K562 (cell line): ENCODE results near the gene RPH3AL. TPM values are rescaled to one million over a fixed set of nuclear protein-coding genes. Genes with fewer than 3 reads are reported as not detected.

Source experiments
- ATAC-seq: fragments of 200-7000 bp; cut with Tn5 transposase; 3 replicates; pipeline ENCODE4 v1.9.1; 2020; ENCODE audit warnings: moderate library complexity
- BruUV-seq: library from RNA; stranded (reverse); fragments of 400-500 nt; replicated peaks from 2 replicates; lab custom pipeline; 2021; lab: Mats Ljungman, UMichigan
- CTCF ChIA-PET: fragments of 300-600 bp; formaldehyde crosslinking; extraction: SDS; loops from one replicate; lab custom pipeline; 2021; ENCODE audit warnings: low intra/inter-chr PET ratio; lab: Yijun Ruan, JAX
- POLR2A ChIA-PET: fragments of 300-600, 350-650 bp; sonication (Branson Sonifier 250); formaldehyde crosslinking; extraction: SDS; loops from one replicate; lab custom pipeline; 2021; ENCODE audit warnings: antibody characterized with exemption, inconsistent platforms; lab: Yijun Ruan, JAX
- DNase-seq, 4 experiments: peaks; one replicate each; pipeline versions ENCODE4 v3.0.0 to v3.0.0-alpha.2; 2011 to 2018; ENCODE audit warnings: low spot score in 3 of 4, mixed read lengths in 3 of 4; ENCODE audit errors: extremely low read depth in 1 of 4
- FAIRE-seq: peaks from 2 replicates; lab custom pipeline; 2011; peaks lifted over from hg19 to GRCh38; lab: Jason Lieb, UNC
- H2AFZ ChIP-seq: 2 replicates; pipeline ENCODE4 v1.6.0; 2011; ENCODE audit warnings: low read depth, low read length, control low read depth, inconsistent platforms
- H3K27ac ChIP-seq: fragments of 200-600 bp; 3 replicates; pipeline ENCODE4 v1.8.0; 2011; ENCODE audit warnings: low read depth, mild to moderate bottlenecking, control low read depth, inconsistent platforms, low read length, moderate library complexity, mixed read lengths; ENCODE audit errors: extremely low read depth
- H3K27me3 ChIP-seq, 2 experiments: fragments of 300-600 bp in 1 of 2; 2 replicates in 1 of 2; 3 replicates in 1 of 2; pipeline versions ENCODE4 v1.6.0 to v1.8.0; 2011; ENCODE audit warnings: inconsistent platforms in 2 of 2, low read length in 2 of 2, mild to moderate bottlenecking in 1 of 2, mixed read lengths in 1 of 2, moderate library complexity in 1 of 2; ENCODE audit not compliant: control insufficient read depth in 2 of 2, insufficient read depth in 2 of 2
- H3K36me3 ChIP-seq: fragments of 300-600 bp; 3 replicates; pipeline ENCODE4 v1.8.0; 2011; ENCODE audit warnings: mild to moderate bottlenecking, low read length, inconsistent platforms; ENCODE audit not compliant: control insufficient read depth, insufficient read depth
- H3K4me1 ChIP-seq, 2 experiments: fragments of 200-600 bp in 1 of 2; replicated peaks in 1 of 2; 2 replicates in 1 of 2; 3 replicates in 1 of 2; pipeline versions ENCODE4 v1.5.1 to v1.8.0; 2011; ENCODE audit warnings: inconsistent platforms in 2 of 2, low read length in 2 of 2, mild to moderate bottlenecking in 1 of 2, mixed read lengths in 1 of 2, moderate library complexity in 1 of 2; ENCODE audit not compliant: control insufficient read depth in 2 of 2, insufficient read depth in 2 of 2
- H3K4me2 ChIP-seq: 2 replicates; pipeline ENCODE4 v1.6.1; 2011; ENCODE audit warnings: low read length, control low read depth, inconsistent platforms, mixed read lengths; ENCODE audit not compliant: insufficient read depth
- H3K4me3 ChIP-seq: fragments of 200-600 bp; sonication (generic), shearing (Covaris generic); 2 replicates; pipeline ENCODE4 v1.5.1; 2016; ENCODE audit warnings: control low read depth, inconsistent platforms
- H3K79me2 ChIP-seq: fragments of 200-600 bp; 3 replicates; pipeline ENCODE4 v1.8.0; 2011; ENCODE audit warnings: low read length, inconsistent platforms; ENCODE audit not compliant: control insufficient read depth, insufficient read depth
- H3K9ac ChIP-seq, 2 experiments: 2 replicates each; pipeline versions ENCODE4 v1.6.0 to v1.6.1; 2011; ENCODE audit warnings: low read depth in 2 of 2, low read length in 2 of 2, control low read depth in 1 of 2, inconsistent platforms in 1 of 2, mild to moderate bottlenecking in 1 of 2, mixed read lengths in 1 of 2; ENCODE audit not compliant: insufficient read depth in 1 of 2
- H3K9me1 ChIP-seq: one replicate; pipeline ENCODE4 v1.6.0; 2011; ENCODE audit warnings: inconsistent platforms, mild to moderate bottlenecking, low read length, moderate library complexity; ENCODE audit not compliant: control insufficient read depth, insufficient read depth
- H3K9me3 ChIP-seq: replicated peaks from 2 replicates; pipeline ENCODE4 v1.5.1; 2011; ENCODE audit warnings: low read depth, low read length, inconsistent platforms; ENCODE audit not compliant: control insufficient read depth, insufficient read depth
- H4K20me1 ChIP-seq: replicated peaks from 2 replicates; pipeline ENCODE4 v1.6.1; 2011; ENCODE audit warnings: low read length, inconsistent platforms, mixed read lengths; ENCODE audit not compliant: control insufficient read depth, insufficient read depth
- BRD9 ChIP-seq: fragments of 450-650 bp; IDR thresholded peaks from 2 replicates; pipeline ENCODE4 v1.6.1; 2018; ENCODE audit warnings: low read depth; ENCODE audit not compliant: partially characterized antibody
- CC2D1A ChIP-seq: fragments of 450-650 bp; IDR thresholded peaks from 2 replicates; pipeline ENCODE4 v1.6.1; 2017; ENCODE audit warnings: mild to moderate bottlenecking
- ESRRA ChIP-seq: fragments of 450-650 bp; IDR thresholded peaks from 2 replicates; pipeline ENCODE4 v1.6.1; 2014; ENCODE audit warnings: low read depth, mild to moderate bottlenecking, moderate library complexity, borderline replicate concordance
- HSF4 ChIP-seq: fragments of 250-450 bp; sonication (Bioruptor Pico); IDR thresholded peaks from 2 replicates; pipeline ENCODE4 v2.1.2; 2022; ENCODE audit warnings: mild to moderate bottlenecking, moderate library complexity, borderline replicate concordance
- KLF1 ChIP-seq: fragments of 450-650 bp; IDR thresholded peaks from 2 replicates; pipeline ENCODE4 v1.6.1; 2016; ENCODE audit warnings: missing genetic modification characterization, missing compliant biosample characterization
- SRSF9 ChIP-seq: fragments of 200-400 bp; formaldehyde crosslinking; IDR thresholded peaks from 2 replicates; pipeline ENCODE4 v1.6.1; 2017; ENCODE audit warnings: low read depth, low read length, borderline replicate concordance
- STAT5A ChIP-seq: IDR thresholded peaks from 2 replicates; pipeline ENCODE4 v1.6.1; 2012; ENCODE audit warnings: low read length, inconsistent platforms, borderline replicate concordance
- ZNF23 ChIP-seq: fragments of 250-450 bp; sonication (Bioruptor Pico); IDR thresholded peaks from 2 replicates; pipeline ENCODE4 v1.4.0; 2020; ENCODE audit warnings: mild to moderate bottlenecking
- ZNF780A ChIP-seq: fragments of 250-450 bp; sonication (Bioruptor Pico); IDR thresholded peaks from 2 replicates; pipeline ENCODE4 v1.5.0; 2021; ENCODE audit warnings: mild to moderate bottlenecking
- WGBS: fragments of 100-300 bp; shearing (Covaris generic); methylation state at CpG from one replicate; pipeline ENCODE4 v1.1.6; 2016; ENCODE audit warnings: low coverage, mixed read lengths; ENCODE audit not compliant: insufficient coverage; ENCODE audit errors: missing lambda C conversion rate; 5-methylcytosine and 5-hydroxymethylcytosine counted together
- in situ Hi-C: fragments of 300-500 bp; cut with MboI; formaldehyde crosslinking; loops from 4 replicates; pipeline ENCODE4 v1.15.0; 2018; ENCODE audit warnings: inconsistent platforms, mixed read lengths
- intact Hi-C: fragments of 100-400 bp; cut with micrococcal nuclease; formaldehyde crosslinking; loops from 2 replicates; pipeline ENCODE4 v1.14.2; 2022
- polyA plus RNA-seq, 8 experiments: library from polyadenylated mRNA; depleted of rRNA in 4 of 8; stranded (reverse) in 5 of 8; unstranded in 3 of 8; fragments of >200 nt; fragmentation: Nextera tagmentation in 2 of 8; fragmentation: Illumina TruSeq in 1 of 8; extraction: Ambion mirVana in 2 of 8; extraction: Trizol in 1 of 8; gene quantifications; 2 replicates each; pipeline versions ENCODE4 v1.2.1 to v1.2.3, GENCODE V29; 2011 to 2014; ENCODE audit warnings: inconsistent platforms in 1 of 8, missing spikeins in 1 of 8
- total RNA-seq, 7 experiments: library from RNA; depleted of rRNA in 6 of 7; stranded (reverse); fragments of >200 nt in 6 of 7; fragmentation: Illumina TruSeq in 2 of 7; extraction: Trizol in 2 of 7; gene quantifications; 2 replicates each; pipeline versions ENCODE4 v1.2.1 to v1.2.3, GENCODE V29; 2011 to 2021; ENCODE audit warnings: low replicate concordance in 1 of 7
- TF ChIP-seq, protein P1 (sequence below): fragments of 250-450 bp; sonication (Bioruptor Pico); IDR thresholded peaks from 2 replicates; pipeline ENCODE4 v1.8.0; 2022; ENCODE audit warnings: moderate library complexity, mild to moderate bottlenecking, inconsistent platforms
- TF ChIP-seq, protein P2 (sequence below): sonication (generic); formaldehyde crosslinking; IDR thresholded peaks from 2 replicates; pipeline ENCODE4 v1.8.0; 2022; ENCODE audit warnings: mild to moderate bottlenecking, low read depth, missing genetic modification reagents
- TF ChIP-seq, protein P3 (sequence below): IDR thresholded peaks from 2 replicates; pipeline ENCODE4 v1.6.1; 2011; ENCODE audit warnings: borderline replicate concordance, low read depth, mild to moderate bottlenecking, moderate library complexity, low read length; ENCODE audit not compliant: insufficient read depth, poor library complexity, severe bottlenecking
- TF ChIP-seq, protein P4 (sequence below): sonication (generic); formaldehyde crosslinking; IDR thresholded peaks from 2 replicates; pipeline ENCODE4 v1.8.1; 2023; ENCODE audit warnings: mild to moderate bottlenecking, missing genetic modification reagents

RPH3AL gene
- total and polyA plus RNA-seq, 9 of the 15 experiments (the other 6 are each of a cell fraction or from before 2014, with no cell fraction given): 0.18 to 1.7 (median 0.39) TPM

- intact Hi-C loops (no loop called here), in situ Hi-C loops (no loop called here)
- FAIRE-seq: no peak
- Histone ChIP-seq H4K20me1 (no peaks in the 10 kb centered on the region), H3K4me3 (no peak overlapping the region), H3K4me2 (no peak overlapping the region), H3K27ac (no peak overlapping the region), H2AFZ (no peak overlapping the region), H3K27me3 (peaks cover 0 to 9% of the 10 kb centered on the region in 2 experiments; a peak in 2 of 5 replicates), H3K4me1 (no peaks in the 10 kb centered on the region), H3K9me3 (no peaks in the 10 kb centered on the region), H3K9ac (no peak overlapping the region), H3K79me2 (no peaks in the 10 kb centered on the region), H3K9me1 (no peaks in the 10 kb centered on the region), H3K36me3 (no peaks in the 10 kb centered on the region)
- BruUV-seq: no TSS peak
- WGBS: 2% methylated on average over 6 of the region's 6 CpGs
- TF ChIP-seq, protein P1, sequence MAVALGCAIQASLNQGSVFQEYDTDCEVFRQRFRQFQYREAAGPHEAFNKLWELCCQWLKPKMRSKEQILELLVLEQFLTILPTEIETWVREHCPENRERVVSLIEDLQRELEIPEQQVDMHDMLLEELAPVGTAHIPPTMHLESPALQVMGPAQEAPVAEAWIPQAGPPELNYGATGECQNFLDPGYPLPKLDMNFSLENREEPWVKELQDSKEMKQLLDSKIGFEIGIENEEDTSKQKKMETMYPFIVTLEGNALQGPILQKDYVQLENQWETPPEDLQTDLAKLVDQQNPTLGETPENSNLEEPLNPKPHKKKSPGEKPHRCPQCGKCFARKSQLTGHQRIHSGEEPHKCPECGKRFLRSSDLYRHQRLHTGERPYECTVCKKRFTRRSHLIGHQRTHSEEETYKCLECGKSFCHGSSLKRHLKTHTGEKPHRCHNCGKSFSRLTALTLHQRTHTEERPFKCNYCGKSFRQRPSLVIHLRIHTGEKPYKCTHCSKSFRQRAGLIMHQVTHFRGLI (CRISPR knock-in tag): no peak
- TF ChIP-seq ZNF23 (CRISPR knock-in tag) (no peak), BRD9 (no peak), STAT5A (no peak), SRSF9 (no peak), KLF1 (tag) (no peak), ESRRA (no peak), HSF4 (CRISPR knock-in tag) (no peak), CC2D1A (no peak), ZNF780A (CRISPR knock-in tag) (no peak)
- TF ChIP-seq, protein P2, sequence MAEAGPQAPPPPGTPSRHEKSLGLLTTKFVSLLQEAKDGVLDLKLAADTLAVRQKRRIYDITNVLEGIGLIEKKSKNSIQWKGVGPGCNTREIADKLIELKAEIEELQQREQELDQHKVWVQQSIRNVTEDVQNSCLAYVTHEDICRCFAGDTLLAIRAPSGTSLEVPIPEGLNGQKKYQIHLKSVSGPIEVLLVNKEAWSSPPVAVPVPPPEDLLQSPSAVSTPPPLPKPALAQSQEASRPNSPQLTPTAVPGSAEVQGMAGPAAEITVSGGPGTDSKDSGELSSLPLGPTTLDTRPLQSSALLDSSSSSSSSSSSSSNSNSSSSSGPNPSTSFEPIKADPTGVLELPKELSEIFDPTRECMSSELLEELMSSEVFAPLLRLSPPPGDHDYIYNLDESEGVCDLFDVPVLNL (CRISPR knock-in tag): no peak
- TF ChIP-seq, protein P3, sequence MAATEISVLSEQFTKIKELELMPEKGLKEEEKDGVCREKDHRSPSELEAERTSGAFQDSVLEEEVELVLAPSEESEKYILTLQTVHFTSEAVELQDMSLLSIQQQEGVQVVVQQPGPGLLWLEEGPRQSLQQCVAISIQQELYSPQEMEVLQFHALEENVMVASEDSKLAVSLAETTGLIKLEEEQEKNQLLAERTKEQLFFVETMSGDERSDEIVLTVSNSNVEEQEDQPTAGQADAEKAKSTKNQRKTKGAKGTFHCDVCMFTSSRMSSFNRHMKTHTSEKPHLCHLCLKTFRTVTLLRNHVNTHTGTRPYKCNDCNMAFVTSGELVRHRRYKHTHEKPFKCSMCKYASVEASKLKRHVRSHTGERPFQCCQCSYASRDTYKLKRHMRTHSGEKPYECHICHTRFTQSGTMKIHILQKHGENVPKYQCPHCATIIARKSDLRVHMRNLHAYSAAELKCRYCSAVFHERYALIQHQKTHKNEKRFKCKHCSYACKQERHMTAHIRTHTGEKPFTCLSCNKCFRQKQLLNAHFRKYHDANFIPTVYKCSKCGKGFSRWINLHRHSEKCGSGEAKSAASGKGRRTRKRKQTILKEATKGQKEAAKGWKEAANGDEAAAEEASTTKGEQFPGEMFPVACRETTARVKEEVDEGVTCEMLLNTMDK: no peak
- TF ChIP-seq, protein P4, sequence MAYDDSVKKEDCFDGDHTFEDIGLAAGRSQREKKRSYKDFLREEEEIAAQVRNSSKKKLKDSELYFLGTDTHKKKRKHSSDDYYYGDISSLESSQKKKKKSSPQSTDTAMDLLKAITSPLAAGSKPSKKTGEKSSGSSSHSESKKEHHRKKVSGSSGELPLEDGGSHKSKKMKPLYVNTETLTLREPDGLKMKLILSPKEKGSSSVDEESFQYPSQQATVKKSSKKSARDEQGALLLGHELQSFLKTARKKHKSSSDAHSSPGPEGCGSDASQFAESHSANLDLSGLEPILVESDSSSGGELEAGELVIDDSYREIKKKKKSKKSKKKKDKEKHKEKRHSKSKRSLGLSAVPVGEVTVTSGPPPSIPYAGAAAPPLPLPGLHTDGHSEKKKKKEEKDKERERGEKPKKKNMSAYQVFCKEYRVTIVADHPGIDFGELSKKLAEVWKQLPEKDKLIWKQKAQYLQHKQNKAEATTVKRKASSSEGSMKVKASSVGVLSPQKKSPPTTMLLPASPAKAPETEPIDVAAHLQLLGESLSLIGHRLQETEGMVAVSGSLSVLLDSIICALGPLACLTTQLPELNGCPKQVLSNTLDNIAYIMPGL (CRISPR knock-in tag): no peak
- ATAC-seq: no peak
- DNase-seq: no peak
- CTCF ChIA-PET: no interaction called here
- POLR2A ChIA-PET: no interaction called here
Observed at GRCh38 chr17:351449-351738, 1.2 kb downstream of the RPH3AL start.
